ENCODE measurements around the gene RSBN1. TPM values are rescaled to one million over a fixed set of nuclear protein-coding genes. Genes with fewer than 3 reads are reported as not detected.
A peak's percentile ranks its signal among the peaks of the same experiment; 100 is the strongest.

Gene RSBN1
- total and polyA plus RNA-seq, 9 of the 15 experiments (the other 6 are each of a cell fraction or from before 2014, with no cell fraction given): 4.5 to 24.3 (median 13.0) TPM

DNA sequence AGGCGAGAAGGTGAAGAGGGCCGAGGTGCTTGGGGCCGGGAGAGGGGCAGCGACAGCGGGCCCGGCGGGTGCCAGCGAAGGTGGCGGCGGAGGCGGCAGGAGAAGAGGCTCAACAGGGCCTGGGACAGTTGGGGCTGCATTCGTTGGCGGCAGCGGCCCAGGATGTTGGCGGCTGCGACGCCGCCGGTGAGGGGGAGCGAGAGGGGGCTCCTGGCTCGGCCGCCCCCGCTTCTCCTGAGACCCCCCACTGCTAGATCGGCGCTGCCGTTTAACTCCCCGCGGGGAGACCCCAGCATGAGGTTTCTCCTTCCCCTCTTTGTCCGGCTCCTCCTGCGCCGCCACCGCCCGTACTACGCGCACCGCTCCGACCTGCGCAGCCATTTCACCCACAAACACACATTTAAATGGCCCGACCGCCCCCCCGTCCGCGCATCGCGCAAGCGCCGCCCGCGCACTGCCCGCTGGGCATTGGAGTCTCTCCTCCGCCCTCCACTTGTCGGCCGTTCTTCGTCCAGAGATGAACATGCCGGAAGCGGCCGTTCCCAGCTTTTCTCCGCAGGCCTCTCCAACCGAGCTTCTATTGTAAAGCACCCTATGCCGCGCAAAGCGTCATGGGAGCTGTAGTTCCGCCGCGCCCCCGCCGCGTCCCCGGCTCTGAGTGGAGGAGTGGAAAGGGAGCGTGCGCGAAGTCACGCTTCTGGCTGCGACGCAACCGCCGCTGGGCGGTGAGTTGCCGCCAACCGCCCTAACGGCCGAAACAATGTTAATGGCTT lies at the start of gene RSBN1 (continued):
- no peak for TF ChIP-seq NR4A1 (CRISPR knock-in tag; IDR thresholded peaks at IDR 0.05)
- TF ChIP-seq NR4A1 (tag; IDR thresholded peaks at IDR 0.05): peak; percentile 26; the same call in 1 of the 2 replicates
- TF ChIP-seq PHTF2 (CRISPR knock-in tag; IDR thresholded peaks at IDR 0.05): 0 out of 2 replicates have a peak, but pooled peaks have one; percentile 36
- TF ChIP-seq TSC22D4 (tag; IDR thresholded peaks at IDR 0.05): no peak
- TF ChIP-seq MAFK (IDR thresholded peaks at IDR 0.05; ENCODE audit: low read length): peak; percentile 25; the same call in 1 of the 2 replicates
- TF ChIP-seq, protein P1, sequence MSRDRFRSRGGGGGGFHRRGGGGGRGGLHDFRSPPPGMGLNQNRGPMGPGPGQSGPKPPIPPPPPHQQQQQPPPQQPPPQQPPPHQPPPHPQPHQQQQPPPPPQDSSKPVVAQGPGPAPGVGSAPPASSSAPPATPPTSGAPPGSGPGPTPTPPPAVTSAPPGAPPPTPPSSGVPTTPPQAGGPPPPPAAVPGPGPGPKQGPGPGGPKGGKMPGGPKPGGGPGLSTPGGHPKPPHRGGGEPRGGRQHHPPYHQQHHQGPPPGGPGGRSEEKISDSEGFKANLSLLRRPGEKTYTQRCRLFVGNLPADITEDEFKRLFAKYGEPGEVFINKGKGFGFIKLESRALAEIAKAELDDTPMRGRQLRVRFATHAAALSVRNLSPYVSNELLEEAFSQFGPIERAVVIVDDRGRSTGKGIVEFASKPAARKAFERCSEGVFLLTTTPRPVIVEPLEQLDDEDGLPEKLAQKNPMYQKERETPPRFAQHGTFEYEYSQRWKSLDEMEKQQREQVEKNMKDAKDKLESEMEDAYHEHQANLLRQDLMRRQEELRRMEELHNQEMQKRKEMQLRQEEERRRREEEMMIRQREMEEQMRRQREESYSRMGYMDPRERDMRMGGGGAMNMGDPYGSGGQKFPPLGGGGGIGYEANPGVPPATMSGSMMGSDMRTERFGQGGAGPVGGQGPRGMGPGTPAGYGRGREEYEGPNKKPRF (IDR thresholded peaks at IDR 0.05; ENCODE audit: low read depth, low read length): no peak
- no peak for TF ChIP-seq KAT2B (IDR thresholded peaks at IDR 0.05; ENCODE audit: low read depth, low read length)
- TF ChIP-seq TARDBP (IDR thresholded peaks at IDR 0.05): peak; percentile 29; the same call in 1 of the 2 replicates
- no peak for TF ChIP-seq NCOA4 (IDR thresholded peaks at IDR 0.05; ENCODE audit: partially characterized antibody)
- peak in 1 of 2 experiments; percentile 90; a peak in 2 of 4 replicates for TF ChIP-seq TRIM24 (IDR thresholded peaks at IDR 0.05)
- peak; percentile 75; the same call in 1 of the 2 replicates for TF ChIP-seq GATAD2B (IDR thresholded peaks at IDR 0.05; ENCODE audit: borderline replicate concordance)
- TF ChIP-seq, protein P2, sequence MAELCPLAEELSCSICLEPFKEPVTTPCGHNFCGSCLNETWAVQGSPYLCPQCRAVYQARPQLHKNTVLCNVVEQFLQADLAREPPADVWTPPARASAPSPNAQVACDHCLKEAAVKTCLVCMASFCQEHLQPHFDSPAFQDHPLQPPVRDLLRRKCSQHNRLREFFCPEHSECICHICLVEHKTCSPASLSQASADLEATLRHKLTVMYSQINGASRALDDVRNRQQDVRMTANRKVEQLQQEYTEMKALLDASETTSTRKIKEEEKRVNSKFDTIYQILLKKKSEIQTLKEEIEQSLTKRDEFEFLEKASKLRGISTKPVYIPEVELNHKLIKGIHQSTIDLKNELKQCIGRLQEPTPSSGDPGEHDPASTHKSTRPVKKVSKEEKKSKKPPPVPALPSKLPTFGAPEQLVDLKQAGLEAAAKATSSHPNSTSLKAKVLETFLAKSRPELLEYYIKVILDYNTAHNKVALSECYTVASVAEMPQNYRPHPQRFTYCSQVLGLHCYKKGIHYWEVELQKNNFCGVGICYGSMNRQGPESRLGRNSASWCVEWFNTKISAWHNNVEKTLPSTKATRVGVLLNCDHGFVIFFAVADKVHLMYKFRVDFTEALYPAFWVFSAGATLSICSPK (IDR thresholded peaks at IDR 0.05; ENCODE audit: borderline replicate concordance): no peak
- TF ChIP-seq, protein P3, sequence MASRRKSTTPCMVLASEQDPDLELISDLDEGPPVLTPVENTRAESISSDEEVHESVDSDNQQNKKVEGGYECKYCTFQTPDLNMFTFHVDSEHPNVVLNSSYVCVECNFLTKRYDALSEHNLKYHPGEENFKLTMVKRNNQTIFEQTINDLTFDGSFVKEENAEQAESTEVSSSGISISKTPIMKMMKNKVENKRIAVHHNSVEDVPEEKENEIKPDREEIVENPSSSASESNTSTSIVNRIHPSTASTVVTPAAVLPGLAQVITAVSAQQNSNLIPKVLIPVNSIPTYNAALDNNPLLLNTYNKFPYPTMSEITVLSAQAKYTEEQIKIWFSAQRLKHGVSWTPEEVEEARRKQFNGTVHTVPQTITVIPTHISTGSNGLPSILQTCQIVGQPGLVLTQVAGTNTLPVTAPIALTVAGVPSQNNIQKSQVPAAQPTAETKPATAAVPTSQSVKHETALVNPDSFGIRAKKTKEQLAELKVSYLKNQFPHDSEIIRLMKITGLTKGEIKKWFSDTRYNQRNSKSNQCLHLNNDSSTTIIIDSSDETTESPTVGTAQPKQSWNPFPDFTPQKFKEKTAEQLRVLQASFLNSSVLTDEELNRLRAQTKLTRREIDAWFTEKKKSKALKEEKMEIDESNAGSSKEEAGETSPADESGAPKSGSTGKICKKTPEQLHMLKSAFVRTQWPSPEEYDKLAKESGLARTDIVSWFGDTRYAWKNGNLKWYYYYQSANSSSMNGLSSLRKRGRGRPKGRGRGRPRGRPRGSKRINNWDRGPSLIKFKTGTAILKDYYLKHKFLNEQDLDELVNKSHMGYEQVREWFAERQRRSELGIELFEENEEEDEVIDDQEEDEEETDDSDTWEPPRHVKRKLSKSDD (conservative IDR thresholded peaks at IDR 0.05; ENCODE audit: low read length): peak; percentile 37
- TF ChIP-seq, protein P4, sequence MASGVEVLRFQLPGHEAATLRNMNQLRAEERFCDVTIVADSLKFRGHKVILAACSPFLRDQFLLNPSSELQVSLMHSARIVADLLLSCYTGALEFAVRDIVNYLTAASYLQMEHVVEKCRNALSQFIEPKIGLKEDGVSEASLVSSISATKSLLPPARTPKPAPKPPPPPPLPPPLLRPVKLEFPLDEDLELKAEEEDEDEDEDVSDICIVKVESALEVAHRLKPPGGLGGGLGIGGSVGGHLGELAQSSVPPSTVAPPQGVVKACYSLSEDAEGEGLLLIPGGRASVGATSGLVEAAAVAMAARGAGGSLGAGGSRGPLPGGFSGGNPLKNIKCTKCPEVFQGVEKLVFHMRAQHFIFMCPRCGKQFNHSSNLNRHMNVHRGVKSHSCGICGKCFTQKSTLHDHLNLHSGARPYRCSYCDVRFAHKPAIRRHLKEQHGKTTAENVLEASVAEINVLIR (CRISPR knock-in tag; IDR thresholded peaks at IDR 0.05): peak; percentile 66
- TF ChIP-seq, protein P5, sequence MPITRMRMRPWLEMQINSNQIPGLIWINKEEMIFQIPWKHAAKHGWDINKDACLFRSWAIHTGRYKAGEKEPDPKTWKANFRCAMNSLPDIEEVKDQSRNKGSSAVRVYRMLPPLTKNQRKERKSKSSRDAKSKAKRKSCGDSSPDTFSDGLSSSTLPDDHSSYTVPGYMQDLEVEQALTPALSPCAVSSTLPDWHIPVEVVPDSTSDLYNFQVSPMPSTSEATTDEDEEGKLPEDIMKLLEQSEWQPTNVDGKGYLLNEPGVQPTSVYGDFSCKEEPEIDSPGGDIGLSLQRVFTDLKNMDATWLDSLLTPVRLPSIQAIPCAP (CRISPR knock-in tag; IDR thresholded peaks at IDR 0.05; ENCODE audit: borderline replicate concordance): no peak
- peak; percentile 54; the same call in 1 of the 2 replicates for TF ChIP-seq ZNF384 (IDR thresholded peaks at IDR 0.05; ENCODE audit: low read depth, low read length)
- peak; percentile 74; the same call in 1 of the 2 replicates for TF ChIP-seq CBFB (CRISPR knock-in tag; IDR thresholded peaks at IDR 0.05)
- no peak for TF ChIP-seq ZNF408 (CRISPR knock-in tag; IDR thresholded peaks at IDR 0.05; ENCODE audit: low read depth)
- no peak for TF ChIP-seq CSDE1 (IDR thresholded peaks at IDR 0.05)
